ENCODE measurements around the gene ERAL1.
"Not testable (repeated sequence)": the region's sequence is repeated elsewhere in the genome, so short reads cannot be mapped to it uniquely, and the experiment has no call there.

The ERAL1 gene

GRCh38 chr17:28879886-28880571 is 25.2 kb downstream of the ERAL1 start:
- no peak for DNase-seq (ENCODE audit: low read depth)

DNA sequence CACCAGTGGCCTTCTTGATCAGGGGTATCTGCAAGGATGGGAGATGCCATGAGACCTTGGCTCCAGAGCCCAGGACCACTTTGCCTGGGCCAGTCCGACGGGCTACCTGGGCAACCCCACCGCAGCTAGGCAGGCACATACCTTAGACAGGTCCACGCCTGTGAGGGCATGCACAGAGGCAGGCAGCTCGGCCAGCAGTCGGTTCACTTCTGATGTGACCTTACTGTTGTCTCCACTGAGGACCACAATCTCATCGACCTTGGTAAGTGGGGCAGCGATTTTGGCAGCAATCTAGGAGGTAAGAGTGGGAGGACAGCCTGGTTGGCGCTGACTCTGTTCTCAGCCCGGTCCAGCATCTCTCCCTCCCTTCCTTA is 25.7 kb downstream of the ERAL1 start:
- DNase-seq (ENCODE audit: low read depth), result no peak

DNA sequence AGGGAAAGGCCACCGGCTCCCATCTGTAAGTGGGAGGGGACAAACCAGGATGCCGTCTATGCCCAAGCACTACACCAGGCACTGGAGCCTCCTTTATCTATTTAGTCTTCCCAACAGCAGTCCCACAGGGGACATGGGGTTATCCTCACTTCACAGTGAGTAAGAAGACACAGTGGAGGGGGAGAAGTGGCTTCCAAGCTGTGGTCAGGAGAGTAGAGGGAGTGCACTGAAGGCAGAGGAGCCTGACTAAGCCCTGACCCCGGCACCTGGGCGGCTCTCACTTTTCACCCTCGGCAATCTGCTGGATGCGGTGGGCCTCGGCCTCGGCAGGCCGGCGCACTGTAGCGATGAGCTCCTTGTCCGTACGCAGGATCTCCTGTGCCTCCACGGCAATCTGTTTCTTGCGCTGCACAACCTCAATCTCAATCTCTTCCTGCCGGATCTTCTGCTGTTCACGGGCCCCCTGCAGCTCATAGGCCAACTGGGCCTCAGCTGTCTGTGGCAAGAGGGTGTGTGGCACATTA is 26.8 kb downstream of the ERAL1 start:
- DNase-seq (ENCODE audit: low read depth), result no peak

DNA sequence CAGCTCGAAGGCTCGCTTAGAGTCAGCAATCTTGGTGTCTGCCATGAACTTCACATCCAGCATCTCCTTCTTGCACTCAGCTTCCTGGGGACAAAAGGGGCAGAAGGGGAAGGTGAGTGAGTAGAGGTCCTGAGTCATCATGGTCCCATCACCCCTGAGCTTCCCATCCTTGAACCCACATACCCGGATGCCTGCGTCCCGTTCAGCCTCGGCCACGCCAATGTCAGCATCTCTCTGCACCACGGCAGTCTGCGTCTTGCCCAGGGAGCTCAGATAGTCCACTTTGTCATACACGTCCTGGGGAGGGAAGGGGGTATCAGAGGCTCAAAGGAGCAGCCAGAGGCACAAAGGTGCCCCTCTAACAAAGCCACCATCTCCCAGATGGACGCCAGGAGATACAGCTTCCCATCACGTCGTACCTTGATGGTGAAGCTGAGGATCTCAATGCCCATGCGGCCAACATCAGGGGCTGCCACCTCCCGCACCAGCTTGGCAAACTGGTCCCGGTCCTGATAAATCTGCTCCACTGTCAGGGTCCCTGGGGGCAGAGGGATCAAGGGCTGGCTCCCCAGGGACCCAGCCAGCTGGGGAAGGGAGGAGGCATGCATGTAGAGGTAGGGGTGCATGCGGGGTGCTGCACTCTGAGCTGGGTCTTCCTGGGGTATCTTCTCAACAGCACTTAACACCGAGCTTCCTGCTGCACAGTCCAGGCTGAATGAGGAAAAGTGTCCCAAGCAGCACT is 27.5 kb downstream of the ERAL1 start:
- no peak for DNase-seq (ENCODE audit: low read depth)

GRCh38 chr17:28883967-28884702 is 29.3 kb downstream of the ERAL1 start:
- no peak for DNase-seq (ENCODE audit: low read depth)

GRCh38 chr17:28885363-28885762 is 30.5 kb downstream of the ERAL1 start:
- no peak for DNase-seq (ENCODE audit: low read depth)

DNA sequence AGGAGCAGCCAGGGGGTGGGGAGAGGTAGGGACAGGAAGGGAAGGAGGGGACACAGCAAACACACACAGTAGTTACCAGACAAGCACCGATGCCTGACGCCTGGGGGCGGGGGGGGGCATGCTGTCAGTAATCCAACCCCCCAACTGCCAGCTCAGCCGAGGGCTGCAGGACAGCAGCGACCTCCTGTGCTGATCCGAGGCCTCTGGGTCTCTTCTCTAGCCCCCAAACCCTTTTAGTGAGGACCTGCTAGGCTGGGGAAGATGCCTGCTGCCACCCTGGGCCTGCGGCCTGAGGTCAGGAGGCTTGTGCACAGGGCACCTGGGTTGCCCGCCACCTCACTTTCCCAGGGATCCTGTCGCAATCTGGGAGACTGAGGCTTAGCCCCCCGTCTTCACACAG is 31.1 kb downstream of the ERAL1 start:
- no peak for DNase-seq (ENCODE audit: low read depth)

GRCh38 chr17:28887871-28888471 is 33.2 kb downstream of the ERAL1 start:
- DNase-seq (ENCODE audit: low read depth), result no peak

DNA sequence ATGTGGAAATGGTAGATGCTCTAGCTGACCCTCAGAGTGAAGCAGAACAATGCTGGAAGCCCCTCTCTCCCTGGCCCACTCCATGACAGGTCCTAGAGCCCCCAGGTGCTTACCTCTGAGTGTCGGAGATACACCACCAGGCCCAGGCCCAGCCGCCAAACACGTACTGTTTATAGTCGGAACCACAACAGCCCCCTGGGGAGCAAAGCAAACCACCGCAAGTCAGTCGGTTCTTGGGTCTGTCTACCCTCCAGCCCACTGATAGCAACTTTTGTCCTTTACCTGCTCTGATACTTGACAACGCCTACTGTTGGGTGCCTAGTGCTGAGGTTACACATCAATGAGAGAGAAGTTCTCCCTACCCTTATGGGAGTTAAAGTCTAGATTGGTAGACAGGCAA is 34.0 kb downstream of the ERAL1 start:
- DNase-seq (ENCODE audit: low read depth), result no peak

- no peak for DNase-seq (ENCODE audit: low read depth)
Observed at GRCh38 chr17:28889996-28890395, 35.2 kb downstream of the ERAL1 start.

DNA sequence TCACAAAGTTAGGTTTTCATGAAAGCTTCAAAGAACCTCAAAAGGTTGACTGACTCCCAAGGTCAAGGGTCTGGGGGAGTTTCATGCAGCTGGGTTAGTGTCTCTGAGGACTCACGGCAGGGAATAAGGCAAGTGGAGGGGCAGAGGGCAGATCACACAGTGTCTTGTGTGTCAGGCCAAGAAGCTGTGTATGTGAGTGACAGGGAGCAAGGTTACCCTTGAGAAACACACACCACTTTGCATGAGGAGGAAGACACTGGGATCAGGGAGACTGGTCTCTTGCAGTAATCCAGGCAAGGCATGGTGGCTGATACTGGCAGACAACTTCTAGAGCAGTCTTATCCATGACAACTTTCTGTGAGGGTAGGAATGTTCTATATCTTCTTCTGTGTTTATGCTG is 36.4 kb downstream of the ERAL1 start:
- no peak for DNase-seq (ENCODE audit: low read depth)

GRCh38 chr17:28892024-28892423 is 37.2 kb downstream of the ERAL1 start:
- DNase-seq (ENCODE audit: low read depth), result no peak

GRCh38 chr17:28893248-28894183 is 38.7 kb downstream of the ERAL1 start:
- not testable (repeated sequence) for DNase-seq (ENCODE audit: low read depth)

GRCh38 chr17:28895794-28896447 is 41.1 kb downstream of the ERAL1 start:
- no peak for DNase-seq (ENCODE audit: low read depth)

DNA sequence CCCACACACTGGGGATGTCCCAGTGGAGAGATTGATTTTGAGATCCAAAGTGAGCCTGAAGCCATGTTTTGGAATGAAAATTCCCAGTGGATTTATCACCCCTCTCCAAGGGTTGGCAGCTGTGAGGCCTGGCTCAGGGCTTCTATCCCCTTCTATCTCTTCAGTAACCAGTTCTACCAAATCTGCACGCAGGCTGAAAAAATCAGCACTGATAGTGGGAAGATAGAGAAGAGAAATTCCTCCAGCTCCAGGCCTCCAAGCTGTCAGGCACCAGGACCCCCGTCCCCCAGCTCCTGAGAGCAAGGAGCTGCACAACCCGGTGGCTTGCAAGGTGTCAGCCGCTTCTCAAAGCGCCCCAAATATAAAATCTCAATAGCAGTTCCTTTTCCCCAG is 41.7 kb downstream of the ERAL1 start:
- no peak for DNase-seq (ENCODE audit: low read depth)

DNA sequence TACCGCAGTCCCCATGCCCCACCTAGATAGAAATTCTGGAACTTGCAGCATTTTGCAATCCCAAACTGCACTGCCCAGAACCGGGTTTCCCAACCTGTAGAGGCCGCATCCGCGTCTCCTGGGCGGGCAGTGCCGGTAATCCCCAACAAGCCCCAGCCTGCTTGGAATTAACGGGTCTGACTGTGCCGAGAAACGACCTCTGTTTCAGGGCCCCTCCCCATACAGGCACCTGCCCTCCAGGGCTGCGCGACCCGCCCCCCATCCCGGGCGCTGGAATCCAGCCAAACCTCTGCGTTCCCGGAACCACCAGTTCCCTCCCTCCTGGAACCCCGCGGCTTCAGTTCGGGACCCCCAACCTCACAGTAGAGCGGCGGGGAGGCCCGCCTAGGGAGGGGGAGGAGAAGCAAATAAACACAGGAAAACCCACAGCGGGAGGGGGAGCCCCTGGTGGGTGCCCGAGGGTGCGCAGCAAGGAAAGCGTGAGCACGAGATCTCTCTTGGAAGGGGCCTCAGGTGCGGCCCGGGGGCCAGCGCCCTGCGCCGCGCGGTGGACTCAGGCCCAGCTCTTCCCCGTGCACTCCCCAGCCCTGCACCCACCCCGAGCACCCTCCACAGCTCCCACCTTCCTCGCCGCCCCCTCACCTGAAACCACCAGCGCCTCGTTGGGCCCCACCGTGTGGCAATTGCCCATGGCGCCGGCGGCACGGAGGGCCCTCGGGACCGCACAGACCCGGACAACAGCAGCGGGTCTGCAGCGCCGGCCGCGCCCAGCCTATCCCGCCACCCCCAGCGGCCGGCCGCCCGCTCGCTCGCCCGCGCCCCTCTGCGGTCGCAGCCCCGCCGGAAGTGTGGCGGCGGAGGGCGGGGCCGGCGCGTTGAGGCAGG is 42.3 kb downstream of the ERAL1 start, which contains the start of gene FLOT2:
Gene FLOT2 (minus strand): TSS at position 850 of the 885 bp plus-strand sequence. CDS start 159 bp downstream, at position 691.
- DNase-seq (ENCODE audit: low read depth), result peak; percentile 48

GRCh38 chr17:28897769-28898526 is 43.1 kb downstream of the ERAL1 start:
- DNase-seq (ENCODE audit: low read depth), result no peak

- DNase-seq (ENCODE audit: low read depth), result no peak
Observed at GRCh38 chr17:28898527-28898955, 43.7 kb downstream of the ERAL1 start.

Measured in stimulated activated CD8-positive, alpha-beta memory T cell treated with anti-CD3 and anti-CD28 coated beads, Interleukin-4, amount 100 ng/mL, for 24 hours (primary cell).